Trophoblast cell (in vitro differentiated cells and primary cell): Measurements from ENCODE around the gene PHF21A.
A peak's percentile ranks its signal among the peaks of the same experiment; 100 is the strongest.

Experiments used
- DNase-seq, 2 donors: peaks; one replicate each; pipeline ENCODE4 v3.0.0-alpha.2; 2016
- H2AFZ ChIP-seq: 2 replicates; pipeline ENCODE4 v1.6.1; 2013; ENCODE audit warnings: low read length, moderate library complexity, mild to moderate bottlenecking; ENCODE audit not compliant: insufficient read depth, poor library complexity
- H2AK5ac ChIP-seq: 2 replicates; pipeline ENCODE4 v1.6.1; 2013; ENCODE audit warnings: mild to moderate bottlenecking, low read length
- H2BK120ac ChIP-seq: 2 replicates; pipeline ENCODE4 v1.6.1; 2013; ENCODE audit warnings: low read length, mild to moderate bottlenecking, moderate library complexity; ENCODE audit not compliant: insufficient read depth, poor library complexity
- H2BK12ac ChIP-seq: 2 replicates; pipeline ENCODE4 v1.6.1; 2013; ENCODE audit warnings: mild to moderate bottlenecking, low read length, moderate library complexity
- H2BK5ac ChIP-seq: 2 replicates; pipeline ENCODE4 v1.6.1; 2013; ENCODE audit warnings: low read length, low read depth, moderate library complexity, mild to moderate bottlenecking; ENCODE audit not compliant: poor library complexity
- H3K14ac ChIP-seq: 2 replicates; pipeline ENCODE4 v1.6.1; 2013; ENCODE audit warnings: mild to moderate bottlenecking, low read length
- H3K18ac ChIP-seq: 2 replicates; pipeline ENCODE4 v1.6.1; 2013; ENCODE audit warnings: mild to moderate bottlenecking, low read length
- H3K23ac ChIP-seq: 2 replicates; pipeline ENCODE4 v1.6.1; 2013; ENCODE audit warnings: low read length
- H3K27ac ChIP-seq: 2 replicates; pipeline ENCODE4 v1.5.1; 2013; ENCODE audit warnings: low read depth, mild to moderate bottlenecking, inconsistent platforms, low read length, moderate library complexity
- H3K27me3 ChIP-seq: 2 replicates; pipeline ENCODE4 v1.6.1; 2013; ENCODE audit warnings: inconsistent platforms, mild to moderate bottlenecking, low read length, moderate library complexity; ENCODE audit not compliant: insufficient read depth
- H3K36me3 ChIP-seq, 2 experiments: 1 replicate in 1 of 2; 2 replicates in 1 of 2; pipeline ENCODE4 v1.6.1; 2013; ENCODE audit warnings: low read length in 2 of 2, mild to moderate bottlenecking in 2 of 2, moderate library complexity in 1 of 2; ENCODE audit not compliant: insufficient read depth in 2 of 2, control insufficient read depth in 1 of 2
- H3K4ac ChIP-seq: 2 replicates; pipeline ENCODE4 v1.6.1; 2013; ENCODE audit warnings: low read depth, mild to moderate bottlenecking, low read length, moderate library complexity
- H3K4me1 ChIP-seq, 2 experiments: 1 replicate in 1 of 2; 2 replicates in 1 of 2; pipeline ENCODE4 v1.6.1; 2013; ENCODE audit warnings: low read length in 2 of 2, mild to moderate bottlenecking in 2 of 2, moderate library complexity in 1 of 2; ENCODE audit not compliant: insufficient read depth in 2 of 2, control insufficient read depth in 1 of 2
- H3K4me2 ChIP-seq: 2 replicates; pipeline ENCODE4 v1.6.1; 2013; ENCODE audit warnings: inconsistent platforms, mild to moderate bottlenecking, low read length, moderate library complexity
- H3K4me3 ChIP-seq: 2 replicates; pipeline ENCODE4 v1.5.1; 2013; ENCODE audit warnings: mild to moderate bottlenecking, low read depth, low read length, inconsistent platforms
- H3K79me1 ChIP-seq: one replicate; pipeline ENCODE4 v1.6.1; 2013; ENCODE audit warnings: low read length
- H3K79me2 ChIP-seq: 2 replicates; pipeline ENCODE4 v1.6.1; 2013; ENCODE audit warnings: low read length, mild to moderate bottlenecking; ENCODE audit not compliant: control insufficient read depth, insufficient read depth, poor library complexity
- H3K9ac ChIP-seq: 2 replicates; pipeline ENCODE4 v1.6.1; 2013; ENCODE audit warnings: mild to moderate bottlenecking, low read length
- H3K9me3 ChIP-seq: 2 replicates; pipeline ENCODE4 v1.6.1; 2013; ENCODE audit warnings: low read depth, mild to moderate bottlenecking, control low read depth, inconsistent platforms, low read length; ENCODE audit not compliant: insufficient read depth
- H4K12ac ChIP-seq: 2 replicates; pipeline ENCODE4 v1.6.1; 2013; ENCODE audit warnings: low read depth, mild to moderate bottlenecking, low read length, moderate library complexity
- H4K8ac ChIP-seq: 2 replicates; pipeline ENCODE4 v1.6.1; 2013; ENCODE audit warnings: low read depth, mild to moderate bottlenecking, low read length, moderate library complexity
- H4K91ac ChIP-seq: one replicate; pipeline ENCODE4 v1.6.1; 2013; ENCODE audit warnings: low read depth, mild to moderate bottlenecking, low read length, moderate library complexity
- WGBS: extraction: QIAGEN DNeasy Blood & Tissue Kit; methylation state at CpG from one replicate; pipeline ENCODE4 v1.1.7; 2013; ENCODE audit warnings: missing lambda C conversion rate; ENCODE audit not compliant: insufficient read length, insufficient coverage; ENCODE audit errors: extremely low coverage; 5-methylcytosine and 5-hydroxymethylcytosine counted together

PHF21A gene

GRCh38 chr11:45934580-45935318 lies 186.5 kb downstream of the PHF21A start:
- Histone ChIP-seq H3K27me3 (no peaks in the 10 kb centered on the region), H4K91ac (no peak overlapping the region), H4K8ac (no peak overlapping the region), H2AFZ (no peak overlapping the region), H3K18ac (no peak overlapping the region), H3K14ac (no peak overlapping the region), H2BK12ac (no peak overlapping the region), H3K4me3 (no peak overlapping the region), H3K79me1 (peaks cover 3% of the 10 kb centered on the region), H3K9me3 (no peaks in the 10 kb centered on the region), H4K12ac (no peak overlapping the region), H3K4ac (no peak overlapping the region), H3K79me2 (no peaks in the 10 kb centered on the region), H3K9ac (no peak overlapping the region), H3K23ac (no peak overlapping the region), H3K27ac (peak overlapping the region; percentile 24), H2BK120ac (no peak overlapping the region), H3K4me1 (peaks cover 11 to 18% of the 10 kb centered on the region in 2 experiments), H3K4me2 (no peak overlapping the region), H2BK5ac (no peak overlapping the region), H2AK5ac (no peak overlapping the region), H3K36me3 (peaks cover 23 to 24% of the 10 kb centered on the region in 2 experiments)
- no CpG with 5 or more reads among the region's 12 CpGs for WGBS
- peak in 1 of 2 donors; percentile 12 for DNase-seq

DNA sequence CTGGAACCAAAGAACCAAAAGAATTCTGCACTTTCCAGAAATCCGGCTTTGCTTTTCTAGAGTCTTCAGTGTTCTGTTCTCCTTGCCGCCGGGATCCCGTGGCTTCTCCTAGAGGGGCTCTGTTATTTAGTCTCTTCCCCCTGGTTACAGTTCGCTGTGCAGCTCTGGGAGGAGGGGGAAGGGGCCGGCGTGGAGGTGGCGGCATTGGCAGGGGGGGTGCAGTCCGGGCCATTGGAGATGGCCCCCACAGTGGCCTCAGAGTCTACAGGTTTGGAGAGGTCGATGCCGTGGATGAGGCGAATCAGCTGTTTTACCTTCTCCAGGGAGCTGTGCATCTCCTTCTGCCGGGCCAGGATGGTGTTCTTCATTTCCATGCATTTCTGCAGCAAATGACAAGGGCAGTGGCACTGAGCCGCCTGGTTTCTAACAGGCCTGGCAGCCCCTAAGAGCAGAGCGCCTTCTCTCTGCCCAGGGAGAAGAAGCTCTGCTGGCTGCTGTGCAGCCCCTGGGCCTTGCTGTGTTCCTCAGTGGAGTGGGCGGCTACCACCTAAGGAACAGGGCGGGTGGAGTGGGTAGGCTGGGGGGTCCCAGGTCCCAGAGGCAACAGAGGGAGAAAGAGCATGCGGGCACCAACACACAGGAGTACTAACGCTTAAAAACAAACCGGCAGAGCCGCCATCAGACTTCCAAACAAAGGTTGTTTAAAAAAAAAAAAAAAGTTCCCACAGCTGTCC lies 187.2 kb downstream of the PHF21A start:
- no peak overlapping the region for H3K4me3 ChIP-seq
- H2BK120ac ChIP-seq, result no peak overlapping the region
- WGBS, result no CpG with 5 or more reads among the region's 21 CpGs
- H3K23ac ChIP-seq, result no peak overlapping the region
- peaks cover 12 to 18% of the 10 kb centered on the region in 2 experiments for H3K4me1 ChIP-seq
- H3K9me3 ChIP-seq, result no peaks in the 10 kb centered on the region
- H4K8ac ChIP-seq, result no peak overlapping the region
- H3K4me2 ChIP-seq, result no peak overlapping the region
- peak overlapping the region; percentile 5 for H3K27ac ChIP-seq
- H3K27me3 ChIP-seq, result no peaks in the 10 kb centered on the region
- H4K91ac ChIP-seq, result peak overlapping the region; percentile 10
- H3K4ac ChIP-seq, result no peak overlapping the region
- no peaks in the 10 kb centered on the region for H3K79me2 ChIP-seq
- H3K9ac ChIP-seq, result no peak overlapping the region
- no peak overlapping the region for H2BK12ac ChIP-seq
- H3K36me3 ChIP-seq, result peaks cover 23 to 24% of the 10 kb centered on the region in 2 experiments
- peaks cover 3% of the 10 kb centered on the region for H3K79me1 ChIP-seq
- H3K18ac ChIP-seq, result no peak overlapping the region
- no peak for DNase-seq
- H3K14ac ChIP-seq, result no peak overlapping the region
- H2AK5ac ChIP-seq, result no peak overlapping the region
- no peak overlapping the region for H4K12ac ChIP-seq
- peak overlapping the region; percentile 18 for H2BK5ac ChIP-seq
- no peak overlapping the region for H2AFZ ChIP-seq

DNA sequence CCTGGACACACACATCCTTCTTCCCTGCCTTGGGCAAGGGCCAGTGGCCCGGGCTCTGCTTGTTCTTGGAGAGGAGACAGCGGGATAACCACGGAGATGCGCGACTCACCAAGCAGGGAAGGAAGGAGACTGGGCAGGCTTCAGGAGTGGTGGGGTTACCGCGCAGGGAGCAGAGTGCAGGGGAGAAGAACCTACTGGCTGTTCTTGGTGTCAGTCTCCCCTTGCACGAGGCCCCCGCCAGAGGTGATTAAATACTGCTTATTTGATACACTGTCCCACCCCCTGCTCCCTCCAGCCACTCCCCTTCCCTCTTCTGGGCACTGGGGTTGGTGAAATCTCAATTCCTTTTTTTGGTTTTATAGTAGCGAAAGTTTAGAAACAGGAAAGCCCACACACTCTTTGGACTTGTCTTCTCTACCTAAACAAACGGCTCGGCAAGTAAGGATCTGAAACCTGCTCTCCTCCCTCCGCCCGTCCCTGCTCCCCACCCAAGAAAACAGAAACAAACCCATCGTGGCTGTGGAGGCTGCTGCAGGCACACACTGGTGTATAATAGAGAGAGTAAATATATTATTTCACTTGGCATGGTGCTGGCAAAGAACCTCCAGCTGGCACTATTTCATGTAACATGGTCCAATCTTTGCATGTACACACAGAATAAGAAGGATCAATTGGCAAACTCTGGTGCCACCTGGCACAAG lies 188.0 kb downstream of the PHF21A start:
- Histone ChIP-seq H3K4me3 (no peak overlapping the region), H2BK12ac (no peak overlapping the region), H3K79me1 (peaks cover 3% of the 10 kb centered on the region), H3K23ac (no peak overlapping the region), H3K9me3 (no peaks in the 10 kb centered on the region), H3K27ac (no peak overlapping the region), H2BK120ac (no peak overlapping the region), H4K12ac (no peak overlapping the region), H3K27me3 (no peaks in the 10 kb centered on the region), H4K8ac (no peak overlapping the region), H3K79me2 (no peaks in the 10 kb centered on the region), H3K14ac (no peak overlapping the region), H3K36me3 (peaks cover 23 to 24% of the 10 kb centered on the region in 2 experiments), H3K4me2 (no peak overlapping the region), H4K91ac (no peak overlapping the region), H2AK5ac (no peak overlapping the region), H3K4me1 (peaks cover 14 to 18% of the 10 kb centered on the region in 2 experiments), H2BK5ac (no peak overlapping the region), H3K4ac (no peak overlapping the region), H3K18ac (no peak overlapping the region), H3K9ac (no peak overlapping the region), H2AFZ (no peak overlapping the region)
- no CpG with 5 or more reads among the region's 15 CpGs for WGBS
- no peak for DNase-seq

GRCh38 chr11:45932217-45932616 lies 189.0 kb downstream of the PHF21A start:
- Histone ChIP-seq H2BK120ac (no peak overlapping the region), H3K9ac (no peak overlapping the region), H4K91ac (no peak overlapping the region), H3K4me2 (no peak overlapping the region), H3K27me3 (no peaks in the 10 kb centered on the region), H2AK5ac (no peak overlapping the region), H2BK5ac (no peak overlapping the region), H3K4me3 (no peak overlapping the region), H3K79me1 (peaks cover 5% of the 10 kb centered on the region), H4K8ac (no peak overlapping the region), H3K14ac (no peak overlapping the region), H3K23ac (no peak overlapping the region), H3K36me3 (peaks cover 20 to 24% of the 10 kb centered on the region in 2 experiments), H3K79me2 (no peaks in the 10 kb centered on the region), H4K12ac (no peak overlapping the region), H3K18ac (no peak overlapping the region), H3K4ac (no peak overlapping the region), H3K9me3 (no peaks in the 10 kb centered on the region), H2AFZ (no peak overlapping the region), H3K4me1 (peaks cover 19 to 23% of the 10 kb centered on the region in 2 experiments), H3K27ac (no peak overlapping the region), H2BK12ac (no peak overlapping the region)
- DNase-seq, result no peak
- no CpG with 5 or more reads among the region's 8 CpGs for WGBS
